Keratinocyte (primary cell): ENCODE results near the gene PRKACA. TPM values are rescaled to one million over a fixed set of nuclear protein-coding genes. Genes with fewer than 3 reads are reported as not detected.

Experiments
- DNase-seq: peaks from one replicate; pipeline ENCODE4 v3.0.0-alpha.2; 2011; ENCODE audit warnings: low read depth, missing footprints, low spot score
- FAIRE-seq: peaks from 2 replicates; lab custom pipeline; 2011; peaks lifted over from hg19 to GRCh38; lab: Jason Lieb, UNC
- H2AFZ ChIP-seq: 2 replicates; pipeline ENCODE4 v1.6.0; 2012; ENCODE audit warnings: low read length, control low read depth, inconsistent platforms; ENCODE audit not compliant: control insufficient read depth
- H3K27ac ChIP-seq: 2 replicates; pipeline ENCODE4 v1.5.1; 2011; ENCODE audit warnings: low read length; ENCODE audit not compliant: control insufficient read depth, insufficient read depth
- H3K27me3 ChIP-seq: 3 replicates; pipeline ENCODE4 v1.6.0; 2011; ENCODE audit warnings: low read length; ENCODE audit not compliant: control insufficient read depth, insufficient read depth; ENCODE audit errors: extremely low read depth
- H3K36me3 ChIP-seq, 2 experiments: 2 replicates in 1 of 2; 3 replicates in 1 of 2; pipeline ENCODE4 v1.5.1; 2011; ENCODE audit warnings: low read length in 2 of 2, mild to moderate bottlenecking in 1 of 2; ENCODE audit not compliant: control insufficient read depth in 2 of 2, insufficient read depth in 2 of 2; ENCODE audit errors: extremely low read depth in 1 of 2
- H3K4me1 ChIP-seq: 3 replicates; pipeline ENCODE4 v1.5.1; 2011; ENCODE audit warnings: low read length; ENCODE audit not compliant: control insufficient read depth, insufficient read depth; ENCODE audit errors: extremely low read depth
- H3K4me2 ChIP-seq: 3 replicates; pipeline ENCODE4 v1.6.0; 2011; ENCODE audit warnings: low read depth, low read length; ENCODE audit not compliant: control insufficient read depth, insufficient read depth; ENCODE audit errors: extremely low read depth
- H3K4me3 ChIP-seq, 3 experiments: fragments of 200-600 bp in 1 of 3; sonication (generic) in 1 of 3; 2 replicates in 2 of 3; 3 replicates in 1 of 3; pipeline ENCODE4 v1.5.1; 2011 to 2016; ENCODE audit warnings: low read length in 3 of 3, mild to moderate bottlenecking in 3 of 3, control low read depth in 2 of 3, inconsistent platforms in 1 of 3, low read depth in 1 of 3, mixed read lengths in 1 of 3, mixed run types in 1 of 3, moderate library complexity in 1 of 3; ENCODE audit not compliant: control insufficient read depth in 2 of 3, insufficient read depth in 2 of 3; ENCODE audit errors: extremely low read depth in 1 of 3
- H3K79me2 ChIP-seq: 2 replicates; pipeline ENCODE4 v1.6.0; 2012; ENCODE audit warnings: low read length; ENCODE audit not compliant: control insufficient read depth, insufficient read depth
- H3K9ac ChIP-seq: 3 replicates; pipeline ENCODE4 v1.6.0; 2011; ENCODE audit warnings: low read length; ENCODE audit not compliant: control insufficient read depth, insufficient read depth; ENCODE audit errors: extremely low read depth
- H3K9me1 ChIP-seq: 3 replicates; pipeline ENCODE4 v1.6.0; 2011; ENCODE audit warnings: low read length; ENCODE audit not compliant: control insufficient read depth, insufficient read depth; ENCODE audit errors: extremely low read depth
- H3K9me3 ChIP-seq: 2 replicates; pipeline ENCODE4 v1.5.1; 2012; ENCODE audit warnings: low read depth, low read length; ENCODE audit not compliant: control insufficient read depth
- H4K20me1 ChIP-seq: 3 replicates; pipeline ENCODE4 v1.6.0; 2011; ENCODE audit warnings: low read length; ENCODE audit not compliant: control insufficient read depth, insufficient read depth; ENCODE audit errors: extremely low read depth
- CTCF ChIP-seq, 3 experiments: IDR thresholded peaks in 1 of 3; conservative IDR thresholded peaks in 1 of 3; optimal IDR thresholded peaks in 1 of 3; 2 replicates in 2 of 3; 3 replicates in 1 of 3; pipeline versions ENCODE3 to v1.5.1; 2011; ENCODE audit warnings: low read length in 3 of 3, mild to moderate bottlenecking in 3 of 3, moderate library complexity in 2 of 3, control low read depth in 1 of 3, inconsistent platforms in 1 of 3; ENCODE audit not compliant: insufficient read depth in 2 of 3; ENCODE audit errors: extremely low read depth in 1 of 3
- EZH2 ChIP-seq: IDR thresholded peaks from one replicate; pipeline ENCODE4 v1.6.1; 2012; ENCODE audit warnings: inconsistent platforms, mild to moderate bottlenecking, low read length, moderate library complexity
- dilution Hi-C: fragments of 300-500 bp; cut with MboI; formaldehyde crosslinking; loops from one replicate; pipeline ENCODE4 v1.7.0; 2020; ENCODE audit warnings: low sequenced_read_pairs; ENCODE audit not compliant: extremely low pct_ligation_motif_present
- polyA plus RNA-seq, 5 experiments: library from polyadenylated mRNA; depleted of rRNA in 3 of 5; stranded (reverse) in 3 of 5; stranded (forward) in 1 of 5; unstranded in 1 of 5; fragments of >200 nt; gene quantifications; 1 replicate in 1 of 5; 2 replicates in 3 of 5; 3 replicates in 1 of 5; pipeline versions ENCODE4 v1.2.1 to v1.2.3, GENCODE V29; 2011 to 2012; ENCODE audit warnings: missing spikeins in 2 of 5, low read depth in 1 of 5, low replicate concordance in 1 of 5

The PRKACA gene
- polyA plus RNA-seq, 1 donor (not counting 4 experiments of a cell fraction or from before 2014, with no cell fraction given) = 13.7 TPM

- TF ChIP-seq EZH2 (no peak), CTCF (optimal IDR thresholded peaks at IDR 0.05 in 1 of 3, IDR thresholded peaks at IDR 0.05 in 1 of 3, conservative IDR thresholded peaks at IDR 0.05 in 1 of 3; ENCODE audit: extremely low read depth in 1 of 3, insufficient read depth in 2 of 3, low read length in 3 of 3) (no peak)
- H3K9me1 ChIP-seq = no peaks in the 10 kb centered on the region
- dilution Hi-C loops = no loop called here
- no peaks in the 10 kb centered on the region for H3K79me2 ChIP-seq
- FAIRE-seq = no peak
- no peak overlapping the region for H3K27ac ChIP-seq
- no peaks in the 10 kb centered on the region for H3K4me1 ChIP-seq
- DNase-seq = no peak
- H3K36me3 ChIP-seq = peaks cover 15% of the 10 kb centered on the region in 2 experiments
- no peak overlapping the region for H3K9ac ChIP-seq
- no peak overlapping the region for H3K4me3 ChIP-seq
- no peaks in the 10 kb centered on the region for H3K27me3 ChIP-seq
- H2AFZ ChIP-seq = no peak overlapping the region
- no peaks in the 10 kb centered on the region for H4K20me1 ChIP-seq
- H3K4me2 ChIP-seq = no peak overlapping the region
- H3K9me3 ChIP-seq = peaks cover 5% of the 10 kb centered on the region
These were observed 24.3 kb downstream of the PRKACA start for GRCh38 chr19:14093117-14093823.

- H3K9me1 ChIP-seq = no peaks in the 10 kb centered on the region
- H3K27me3 ChIP-seq = no peaks in the 10 kb centered on the region
- H4K20me1 ChIP-seq = no peaks in the 10 kb centered on the region
- dilution Hi-C loops = no loop called here
- H3K4me2 ChIP-seq = peak overlapping the region; percentile 93
- no peak for TF ChIP-seq CTCF (optimal IDR thresholded peaks at IDR 0.05 in 1 of 3, IDR thresholded peaks at IDR 0.05 in 1 of 3, conservative IDR thresholded peaks at IDR 0.05 in 1 of 3; ENCODE audit: extremely low read depth in 1 of 3, insufficient read depth in 2 of 3, low read length in 3 of 3)
- no peak for TF ChIP-seq EZH2
- peak overlapping the region; percentile 58 to 80 (median 71) for H3K4me3 ChIP-seq
- peaks cover 5% of the 10 kb centered on the region for H3K9me3 ChIP-seq
- H3K36me3 ChIP-seq = peaks cover 10 to 11% of the 10 kb centered on the region in 2 experiments
- no peaks in the 10 kb centered on the region for H3K79me2 ChIP-seq
- H3K4me1 ChIP-seq = no peaks in the 10 kb centered on the region
- no peak overlapping the region for H3K27ac ChIP-seq
- no peak overlapping the region for H2AFZ ChIP-seq
- DNase-seq (no peak), FAIRE-seq (no peak)
- H3K9ac ChIP-seq = peak overlapping the region; percentile 62
These were observed 25.6 kb downstream of the PRKACA start for GRCh38 chr19:14091813-14092462.
